Measurements from ENCODE around the gene STK10. TPM values are rescaled to one million over a fixed set of nuclear protein-coding genes. Genes with fewer than 3 reads are reported as not detected.

The STK10 gene
- total and polyA plus RNA-seq, 9 of the 15 experiments (the other 6 are each of a cell fraction or from before 2014, with no cell fraction given) = 0.30 to 6.7 (median 2.4) TPM

- no peak for TF ChIP-seq ZNF507 (tag; conservative IDR thresholded peaks at IDR 0.05)
- TF ChIP-seq ATF6 (CRISPR knock-in tag; IDR thresholded peaks at IDR 0.05) = no peak
- no peak; the same call in 1 of the 2 replicates for TF ChIP-seq SMARCC2 (IDR thresholded peaks at IDR 0.05; ENCODE audit: low read depth)
- TF ChIP-seq PATZ1 (CRISPR knock-in tag; IDR thresholded peaks at IDR 0.05; ENCODE audit: borderline replicate concordance) = no peak
- TF ChIP-seq RBM39 (optimal IDR thresholded peaks at IDR 0.05; ENCODE audit: low read depth, low read length) = no peak
- TF ChIP-seq ILF3 (IDR thresholded peaks at IDR 0.05; ENCODE audit: borderline replicate concordance) = no peak
- no peak for TF ChIP-seq ZNF121 (CRISPR knock-in tag; conservative IDR thresholded peaks at IDR 0.05)
- no peak for TF ChIP-seq RBBP5 (IDR thresholded peaks at IDR 0.05; ENCODE audit: borderline replicate concordance, insufficient read depth, low read length, poor library complexity, severe bottlenecking)
- no peak for TF ChIP-seq ZC3H4 (CRISPR knock-in tag; IDR thresholded peaks at IDR 0.05; ENCODE audit: borderline replicate concordance)
- no peak for TF ChIP-seq POLR3A (IDR thresholded peaks at IDR 0.05; ENCODE audit: borderline replicate concordance, extremely low read depth, insufficient read depth, insufficient read length)
- no peak for TF ChIP-seq ZFP30 (CRISPR knock-in tag; IDR thresholded peaks at IDR 0.05; ENCODE audit: borderline replicate concordance)
- TF ChIP-seq HLTF (IDR thresholded peaks at IDR 0.05) = no peak
- TF ChIP-seq, protein P1, sequence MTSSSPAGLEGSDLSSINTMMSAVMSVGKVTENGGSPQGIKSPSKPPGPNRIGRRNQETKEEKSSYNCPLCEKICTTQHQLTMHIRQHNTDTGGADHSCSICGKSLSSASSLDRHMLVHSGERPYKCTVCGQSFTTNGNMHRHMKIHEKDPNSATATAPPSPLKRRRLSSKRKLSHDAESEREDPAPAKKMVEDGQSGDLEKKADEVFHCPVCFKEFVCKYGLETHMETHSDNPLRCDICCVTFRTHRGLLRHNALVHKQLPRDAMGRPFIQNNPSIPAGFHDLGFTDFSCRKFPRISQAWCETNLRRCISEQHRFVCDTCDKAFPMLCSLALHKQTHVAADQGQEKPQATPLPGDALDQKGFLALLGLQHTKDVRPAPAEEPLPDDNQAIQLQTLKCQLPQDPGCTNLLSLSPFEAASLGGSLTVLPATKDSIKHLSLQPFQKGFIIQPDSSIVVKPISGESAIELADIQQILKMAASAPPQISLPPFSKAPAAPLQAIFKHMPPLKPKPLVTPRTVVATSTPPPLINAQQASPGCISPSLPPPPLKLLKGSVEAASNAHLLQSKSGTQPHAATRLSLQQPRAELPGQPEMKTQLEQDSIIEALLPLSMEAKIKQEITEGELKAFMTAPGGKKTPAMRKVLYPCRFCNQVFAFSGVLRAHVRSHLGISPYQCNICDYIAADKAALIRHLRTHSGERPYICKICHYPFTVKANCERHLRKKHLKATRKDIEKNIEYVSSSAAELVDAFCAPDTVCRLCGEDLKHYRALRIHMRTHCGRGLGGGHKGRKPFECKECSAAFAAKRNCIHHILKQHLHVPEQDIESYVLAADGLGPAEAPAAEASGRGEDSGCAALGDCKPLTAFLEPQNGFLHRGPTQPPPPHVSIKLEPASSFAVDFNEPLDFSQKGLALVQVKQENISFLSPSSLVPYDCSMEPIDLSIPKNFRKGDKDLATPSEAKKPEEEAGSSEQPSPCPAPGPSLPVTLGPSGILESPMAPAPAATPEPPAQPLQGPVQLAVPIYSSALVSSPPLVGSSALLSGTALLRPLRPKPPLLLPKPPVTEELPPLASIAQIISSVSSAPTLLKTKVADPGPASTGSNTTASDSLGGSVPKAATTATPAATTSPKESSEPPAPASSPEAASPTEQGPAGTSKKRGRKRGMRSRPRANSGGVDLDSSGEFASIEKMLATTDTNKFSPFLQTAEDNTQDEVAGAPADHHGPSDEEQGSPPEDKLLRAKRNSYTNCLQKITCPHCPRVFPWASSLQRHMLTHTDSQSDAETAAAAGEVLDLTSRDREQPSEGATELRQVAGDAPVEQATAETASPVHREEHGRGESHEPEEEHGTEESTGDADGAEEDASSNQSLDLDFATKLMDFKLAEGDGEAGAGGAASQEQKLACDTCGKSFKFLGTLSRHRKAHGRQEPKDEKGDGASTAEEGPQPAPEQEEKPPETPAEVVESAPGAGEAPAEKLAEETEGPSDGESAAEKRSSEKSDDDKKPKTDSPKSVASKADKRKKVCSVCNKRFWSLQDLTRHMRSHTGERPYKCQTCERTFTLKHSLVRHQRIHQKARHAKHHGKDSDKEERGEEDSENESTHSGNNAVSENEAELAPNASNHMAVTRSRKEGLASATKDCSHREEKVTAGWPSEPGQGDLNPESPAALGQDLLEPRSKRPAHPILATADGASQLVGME (CRISPR knock-in tag; IDR thresholded peaks at IDR 0.05) = no peak
- TF ChIP-seq RAD51 (IDR thresholded peaks at IDR 0.05; ENCODE audit: borderline replicate concordance, low read depth) = no peak
- TF ChIP-seq, protein P2, sequence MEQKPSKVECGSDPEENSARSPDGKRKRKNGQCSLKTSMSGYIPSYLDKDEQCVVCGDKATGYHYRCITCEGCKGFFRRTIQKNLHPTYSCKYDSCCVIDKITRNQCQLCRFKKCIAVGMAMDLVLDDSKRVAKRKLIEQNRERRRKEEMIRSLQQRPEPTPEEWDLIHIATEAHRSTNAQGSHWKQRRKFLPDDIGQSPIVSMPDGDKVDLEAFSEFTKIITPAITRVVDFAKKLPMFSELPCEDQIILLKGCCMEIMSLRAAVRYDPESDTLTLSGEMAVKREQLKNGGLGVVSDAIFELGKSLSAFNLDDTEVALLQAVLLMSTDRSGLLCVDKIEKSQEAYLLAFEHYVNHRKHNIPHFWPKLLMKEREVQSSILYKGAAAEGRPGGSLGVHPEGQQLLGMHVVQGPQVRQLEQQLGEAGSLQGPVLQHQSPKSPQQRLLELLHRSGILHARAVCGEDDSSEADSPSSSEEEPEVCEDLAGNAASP (IDR thresholded peaks at IDR 0.05) = no peak
- TF ChIP-seq KAT2B (IDR thresholded peaks at IDR 0.05; ENCODE audit: low read depth, low read length) = no peak
These were observed 43.7 kb downstream of the STK10 start (continued) for GRCh38 chr5:172144291-172144815.
